Renal cortical epithelial cell (primary cell): Measurements from ENCODE around the gene FXYD2. TPM values are rescaled to one million over a fixed set of nuclear protein-coding genes. Genes with fewer than 3 reads are reported as not detected.
A peak's percentile ranks its signal among the peaks of the same experiment; 100 is the strongest.

ENCODE experiments used
- DNase-seq: peaks from one replicate; pipeline ENCODE4 v3.0.0-alpha.2; 2011; ENCODE audit warnings: low read depth
- total RNA-seq: library from RNA; depleted of rRNA; stranded (reverse); fragments of >200 nt; gene quantifications from 2 replicates; pipeline ENCODE4 v1.2.3, GENCODE V29; 2014

The FXYD2 gene
- total RNA-seq, 1 donor from 2014 or later: 706 TPM

GRCh38 chr11:117835576-117835975, 11.0 kb upstream of the FXYD2 start:
- no peak for DNase-seq

- no peak for DNase-seq
Observed at GRCh38 chr11:117834838-117835443, 10.4 kb upstream of the FXYD2 start.

GRCh38 chr11:117834068-117834810, 9.7 kb upstream of the FXYD2 start:
- DNase-seq: no peak

GRCh38 chr11:117833401-117833891, 8.9 kb upstream of the FXYD2 start:
- DNase-seq: peak; percentile 92

- no peak for DNase-seq
Observed at GRCh38 chr11:117832511-117832910, 8.0 kb upstream of the FXYD2 start.

GRCh38 chr11:117831661-117832415, 7.3 kb upstream of the FXYD2 start:
- DNase-seq: no peak

GRCh38 chr11:117830674-117831351, 6.3 kb upstream of the FXYD2 start:
- DNase-seq: no peak

GRCh38 chr11:117830072-117830471, 5.5 kb upstream of the FXYD2 start:
- DNase-seq: no peak

- no peak for DNase-seq
Observed at GRCh38 chr11:117829369-117829725, 4.8 kb upstream of the FXYD2 start.

GRCh38 chr11:117828611-117829368, 4.2 kb upstream of the FXYD2 start:
- peak; percentile 79 for DNase-seq

GRCh38 chr11:117827521-117828511, 3.3 kb upstream of the FXYD2 start:
- DNase-seq: no peak

GRCh38 chr11:117826832-117827231, 2.3 kb upstream of the FXYD2 start:
- peak; percentile 68 for DNase-seq

- DNase-seq: peak; percentile 55
Observed at GRCh38 chr11:117826190-117826570, 1.6 kb upstream of the FXYD2 start.

- no peak for DNase-seq
Observed at GRCh38 chr11:117825538-117826189, 1.1 kb upstream of the FXYD2 start.

GRCh38 chr11:117823946-117824420, 561 bp downstream of the FXYD2 start:
- DNase-seq: no peak

GRCh38 chr11:117823294-117823945, 1.1 kb downstream of the FXYD2 start:
- peak; percentile 63 for DNase-seq

GRCh38 chr11:117822074-117823033, 2.2 kb downstream of the FXYD2 start:
- DNase-seq: no peak

- no peak for DNase-seq
Observed at GRCh38 chr11:117821431-117821830, 3.1 kb downstream of the FXYD2 start.
